ENCODE measurements around the gene CCDC28B. TPM values are rescaled to one million over a fixed set of nuclear protein-coding genes. Genes with fewer than 3 reads are reported as not detected.
A peak's percentile ranks its signal among the peaks of the same experiment; 100 is the strongest.

Gene CCDC28B
- total and polyA plus RNA-seq, 2 of the 13 experiments (the other 11 are each of a cell fraction or from before 2014, with no cell fraction given), result 2.6 to 3.5 TPM

DNA sequence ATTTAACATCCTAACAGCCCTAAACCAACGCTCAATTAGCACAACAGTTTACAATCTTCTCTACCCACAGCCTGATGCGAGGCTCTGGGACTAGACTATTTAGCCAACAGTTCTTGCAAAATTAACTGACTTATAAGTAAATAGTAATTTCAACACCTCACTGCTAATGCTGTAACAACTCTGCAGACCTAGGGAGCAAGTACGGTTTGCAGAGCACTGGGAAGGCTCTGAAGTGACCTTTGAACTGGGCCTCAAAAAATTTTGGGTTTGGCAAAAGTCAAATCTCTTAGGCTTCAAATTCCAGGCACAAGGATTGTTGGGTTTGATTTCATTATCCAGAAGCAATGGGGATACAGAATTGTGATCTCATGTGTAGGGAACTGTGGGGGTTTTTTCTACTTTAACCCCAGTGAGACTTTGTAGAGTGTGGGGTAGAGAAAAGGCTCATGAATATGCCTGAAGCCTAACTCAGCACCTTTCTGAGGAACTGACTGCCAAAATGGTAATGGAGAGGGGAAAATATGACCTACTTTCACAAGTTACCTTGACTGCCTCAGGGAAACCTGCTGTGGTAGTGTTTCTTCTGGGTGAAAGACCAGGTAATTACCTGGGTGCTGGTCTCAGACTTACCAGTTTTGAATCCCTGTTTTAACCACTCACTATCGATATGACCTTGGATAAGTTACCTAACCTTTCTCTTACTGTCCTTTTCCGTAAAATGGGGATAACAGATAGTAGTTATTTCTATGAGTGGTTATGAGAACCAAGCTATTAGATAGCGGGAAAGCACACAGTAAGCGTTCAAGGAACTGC is 21.8 kb upstream of the CCDC28B start (continued):
- TF ChIP-seq MIER2 (CRISPR knock-in tag; IDR thresholded peaks at IDR 0.05), result no peak
- no peak for TF ChIP-seq ZNF839 (CRISPR knock-in tag; IDR thresholded peaks at IDR 0.05; ENCODE audit: borderline replicate concordance)
- TF ChIP-seq MIXL1 (CRISPR knock-in tag; IDR thresholded peaks at IDR 0.05), result peak; percentile 33; the same call in 1 of the 2 replicates
- no peak for TF ChIP-seq MBD4 (IDR thresholded peaks at IDR 0.05; ENCODE audit: borderline replicate concordance, low read length)
- no peak for TF ChIP-seq PHF5A (CRISPR knock-in tag; IDR thresholded peaks at IDR 0.05; ENCODE audit: low read depth, unreplicated experiment)
- no peak for TF ChIP-seq ZNF674 (CRISPR knock-in tag; IDR thresholded peaks at IDR 0.05; ENCODE audit: low read depth)
- no peak for TF ChIP-seq ZNF780A (CRISPR knock-in tag; IDR thresholded peaks at IDR 0.05)
- TF ChIP-seq GFI1 (CRISPR knock-in tag; IDR thresholded peaks at IDR 0.05; ENCODE audit: borderline replicate concordance), result no peak
- TF ChIP-seq ZNF335 (CRISPR knock-in tag; IDR thresholded peaks at IDR 0.05), result no peak
- TF ChIP-seq MEF2D (CRISPR knock-in tag; IDR thresholded peaks at IDR 0.05), result no peak
- TF ChIP-seq EP300 (IDR thresholded peaks at IDR 0.05; ENCODE audit: low read depth in 2 of 2, low read length in 2 of 2), result peak; percentile 75 to 77; a peak in 3 of 4 replicates
- peak; percentile 50; the same call in 1 of the 2 replicates for TF ChIP-seq EP300 (CRISPR knock-in tag; IDR thresholded peaks at IDR 0.05; ENCODE audit: borderline replicate concordance)
- TF ChIP-seq ATF2 (CRISPR knock-in tag; IDR thresholded peaks at IDR 0.05), result 0 out of 2 replicates have a peak, but pooled peaks have one; percentile 63
- TF ChIP-seq TBP (CRISPR knock-in tag; IDR thresholded peaks at IDR 0.05), result no peak
- TF ChIP-seq FOXK1 (CRISPR knock-in tag; IDR thresholded peaks at IDR 0.05; ENCODE audit: borderline replicate concordance, low read depth), result peak; percentile 50; the same call in 1 of the 2 replicates
- TF ChIP-seq KLF13 (CRISPR knock-in tag; IDR thresholded peaks at IDR 0.05), result no peak
- TF ChIP-seq RBFOX2 (IDR thresholded peaks at IDR 0.05; ENCODE audit: low read depth, low read length), result no peak
- no peak for TF ChIP-seq ZBTB20 (CRISPR knock-in tag; IDR thresholded peaks at IDR 0.05; ENCODE audit: borderline replicate concordance, low read depth)
- TF ChIP-seq TBX3 (IDR thresholded peaks at IDR 0.05; ENCODE audit: borderline replicate concordance), result peak; percentile 72; the same call in 1 of the 2 replicates
- no peak for TF ChIP-seq MBNL3 (CRISPR knock-in tag; conservative IDR thresholded peaks at IDR 0.05)
- no peak for TF ChIP-seq NFE2L1 (CRISPR knock-in tag; IDR thresholded peaks at IDR 0.05; ENCODE audit: borderline replicate concordance)
- TF ChIP-seq SP4 (CRISPR knock-in tag; IDR thresholded peaks at IDR 0.05), result no peak
- TF ChIP-seq, protein P1, sequence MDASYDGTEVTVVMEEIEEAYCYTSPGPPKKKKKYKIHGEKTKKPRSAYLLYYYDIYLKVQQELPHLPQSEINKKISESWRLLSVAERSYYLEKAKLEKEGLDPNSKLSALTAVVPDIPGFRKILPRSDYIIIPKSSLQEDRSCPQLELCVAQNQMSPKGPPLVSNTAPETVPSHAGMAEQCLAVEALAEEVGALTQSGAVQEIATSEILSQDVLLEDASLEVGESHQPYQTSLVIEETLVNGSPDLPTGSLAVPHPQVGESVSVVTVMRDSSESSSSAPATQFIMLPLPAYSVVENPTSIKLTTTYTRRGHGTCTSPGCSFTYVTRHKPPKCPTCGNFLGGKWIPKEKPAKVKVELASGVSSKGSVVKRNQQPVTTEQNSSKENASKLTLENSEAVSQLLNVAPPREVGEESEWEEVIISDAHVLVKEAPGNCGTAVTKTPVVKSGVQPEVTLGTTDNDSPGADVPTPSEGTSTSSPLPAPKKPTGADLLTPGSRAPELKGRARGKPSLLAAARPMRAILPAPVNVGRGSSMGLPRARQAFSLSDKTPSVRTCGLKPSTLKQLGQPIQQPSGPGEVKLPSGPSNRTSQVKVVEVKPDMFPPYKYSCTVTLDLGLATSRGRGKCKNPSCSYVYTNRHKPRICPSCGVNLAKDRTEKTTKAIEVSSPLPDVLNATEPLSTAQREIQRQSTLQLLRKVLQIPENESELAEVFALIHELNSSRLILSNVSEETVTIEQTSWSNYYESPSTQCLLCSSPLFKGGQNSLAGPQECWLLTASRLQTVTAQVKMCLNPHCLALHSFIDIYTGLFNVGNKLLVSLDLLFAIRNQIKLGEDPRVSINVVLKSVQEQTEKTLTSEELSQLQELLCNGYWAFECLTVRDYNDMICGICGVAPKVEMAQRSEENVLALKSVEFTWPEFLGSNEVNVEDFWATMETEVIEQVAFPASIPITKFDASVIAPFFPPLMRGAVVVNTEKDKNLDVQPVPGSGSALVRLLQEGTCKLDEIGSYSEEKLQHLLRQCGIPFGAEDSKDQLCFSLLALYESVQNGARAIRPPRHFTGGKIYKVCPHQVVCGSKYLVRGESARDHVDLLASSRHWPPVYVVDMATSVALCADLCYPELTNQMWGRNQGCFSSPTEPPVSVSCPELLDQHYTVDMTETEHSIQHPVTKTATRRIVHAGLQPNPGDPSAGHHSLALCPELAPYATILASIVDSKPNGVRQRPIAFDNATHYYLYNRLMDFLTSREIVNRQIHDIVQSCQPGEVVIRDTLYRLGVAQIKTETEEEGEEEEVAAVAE (CRISPR knock-in tag; IDR thresholded peaks at IDR 0.05; ENCODE audit: borderline replicate concordance), result no peak
- no peak for TF ChIP-seq ZNF616 (CRISPR knock-in tag; IDR thresholded peaks at IDR 0.05; ENCODE audit: low read depth)
- no peak for TF ChIP-seq PHF20 (CRISPR knock-in tag; IDR thresholded peaks at IDR 0.05)
- TF ChIP-seq ZNF10 (CRISPR knock-in tag; IDR thresholded peaks at IDR 0.05; ENCODE audit: borderline replicate concordance, low read depth), result no peak
